GM21576 (cell line): ENCODE data around the gene KEAP1.

Experiments
- ATAC-seq: cut with Tn5 transposase; IDR thresholded peaks from one replicate; pipeline ENCODE4 v1.9.1; 2021; ENCODE audit warnings: mild to moderate bottlenecking, moderate library complexity; ENCODE audit not compliant: unreplicated experiment

KEAP1 gene

DNA sequence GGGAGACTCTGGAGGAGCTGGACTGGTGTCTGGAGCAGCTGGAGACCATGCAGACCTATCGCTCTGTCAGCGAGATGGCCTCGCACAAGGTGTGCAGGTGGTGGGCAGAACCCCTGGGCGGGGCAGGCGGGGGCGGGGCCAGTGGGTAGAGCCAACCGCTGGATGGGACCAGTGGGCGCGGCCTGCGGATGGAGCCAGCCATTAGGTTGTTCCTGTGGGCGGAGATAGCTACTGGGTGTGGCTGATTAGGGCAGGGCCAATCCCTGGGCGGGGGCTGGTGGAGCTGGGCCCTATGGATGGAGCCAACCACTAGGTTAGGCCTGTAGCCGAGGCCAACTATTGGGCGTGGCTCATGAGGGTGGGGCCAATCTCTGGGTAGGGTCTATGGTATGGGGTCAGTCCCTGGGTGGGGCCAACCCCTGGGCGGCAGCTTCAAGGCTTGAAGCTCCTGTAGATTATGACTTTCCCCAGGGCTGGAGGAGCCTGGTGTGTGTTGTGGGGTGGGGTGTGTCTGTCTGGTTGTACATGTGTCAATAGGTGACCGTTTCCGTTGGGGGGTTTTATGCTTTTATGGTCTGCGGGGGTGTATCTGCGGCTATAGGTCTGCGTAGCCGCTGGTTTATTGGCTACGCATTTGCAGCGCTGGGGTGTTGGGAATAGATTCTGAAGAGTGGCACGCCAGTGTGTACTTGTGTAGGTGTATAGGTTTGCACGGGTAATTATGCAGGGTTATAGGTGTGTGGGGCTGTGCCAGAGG, 52.1 kb downstream of the KEAP1 start:
- no peak for ATAC-seq

DNA sequence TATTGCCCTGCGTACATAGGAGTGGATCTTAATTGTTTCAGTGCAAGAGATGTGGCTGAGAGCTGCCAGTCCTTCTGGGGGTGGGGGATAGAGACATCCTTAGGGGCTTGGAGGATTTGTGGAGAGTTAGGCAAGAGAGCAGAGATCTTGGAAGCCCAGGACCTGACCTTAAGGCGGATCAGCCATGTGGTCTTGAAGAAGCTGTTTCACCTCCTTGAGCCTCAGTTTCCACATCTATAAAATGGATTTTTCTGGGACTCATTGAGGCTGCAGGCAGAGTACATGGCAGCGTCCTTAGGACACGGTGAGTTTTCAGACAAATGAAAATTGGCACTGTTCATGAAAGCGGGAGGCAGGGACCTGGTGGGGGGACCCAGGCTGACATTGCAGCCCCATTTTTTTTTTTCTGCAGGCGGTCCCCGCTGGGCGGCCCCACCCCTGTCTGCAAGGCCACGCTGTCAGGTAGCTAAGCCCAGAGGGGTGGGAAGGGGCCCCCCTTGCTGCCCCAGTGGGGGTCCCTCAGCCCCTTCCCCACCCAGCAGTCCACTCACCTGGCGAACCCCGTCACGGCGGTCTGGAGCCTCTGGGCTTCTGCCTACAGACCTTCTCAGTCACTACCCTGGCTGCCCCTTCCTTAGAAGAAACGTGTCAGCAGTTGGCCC, 52.8 kb downstream of the KEAP1 start:
- no peak for ATAC-seq

DNA sequence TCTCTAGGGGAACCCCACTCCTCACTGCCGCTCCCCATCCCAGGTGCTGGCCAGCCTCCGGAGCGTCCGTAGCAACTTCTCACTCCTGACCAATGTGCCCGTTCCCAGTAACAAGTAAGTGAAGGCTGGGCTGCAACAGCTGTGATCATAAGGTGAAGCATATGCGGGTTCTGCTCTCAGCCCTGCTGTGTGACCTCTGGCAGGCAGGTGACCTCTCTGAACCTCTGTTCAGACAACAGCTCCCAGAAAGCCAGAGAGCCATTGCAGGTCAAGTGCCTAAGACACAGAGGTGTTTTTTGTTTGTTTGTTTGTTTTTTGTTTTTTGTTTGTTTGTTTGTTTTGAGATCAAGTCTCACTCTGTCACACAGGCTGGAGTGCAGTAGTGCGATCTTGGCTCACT, 54.1 kb downstream of the KEAP1 start:
- ATAC-seq = no peak

DNA sequence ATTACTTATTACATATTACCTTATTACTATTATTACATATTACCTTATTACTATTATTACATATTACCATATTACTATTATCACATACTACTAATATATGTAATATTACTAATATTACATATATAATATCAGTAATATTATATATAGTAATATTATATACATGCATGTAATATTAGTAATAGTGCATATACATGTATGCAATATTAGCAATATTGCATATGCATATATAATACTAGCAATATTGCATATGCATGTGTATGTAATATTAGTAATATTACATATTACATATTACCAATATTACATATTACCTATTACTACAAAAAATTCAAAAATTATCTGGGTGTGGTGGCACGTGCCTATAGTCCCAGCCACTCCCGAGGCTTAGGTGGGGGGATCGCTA, 60.5 kb downstream of the KEAP1 start:
- ATAC-seq = no peak

DNA sequence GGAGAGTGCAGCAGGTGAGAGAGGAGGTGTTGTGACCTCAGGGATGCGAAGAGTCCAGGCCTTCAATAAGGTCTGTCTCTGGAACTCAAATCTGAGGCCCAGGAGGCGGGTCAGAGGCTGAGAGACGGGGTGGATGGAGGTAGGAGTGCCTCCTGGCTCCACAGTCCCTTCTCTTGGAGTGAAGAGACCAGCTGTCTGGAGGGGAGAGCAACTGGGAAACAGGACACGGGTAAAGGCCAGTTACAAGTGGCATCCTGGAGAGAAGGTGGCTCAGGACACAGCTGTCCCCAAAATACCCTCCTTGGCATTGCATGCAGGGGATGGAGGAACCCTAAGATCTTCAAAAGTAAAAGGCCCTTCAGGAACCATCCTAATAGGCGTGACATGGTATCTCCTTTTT, 63.6 kb downstream of the KEAP1 start:
- ATAC-seq = no peak
